ENCODE results near the gene XKR8. TPM values are rescaled to one million over a fixed set of nuclear protein-coding genes. Genes with fewer than 3 reads are reported as not detected.

Gene XKR8
- total and polyA plus RNA-seq, 2 experiments from 2014 or later: 17.9 to 20.2 TPM

DNA sequence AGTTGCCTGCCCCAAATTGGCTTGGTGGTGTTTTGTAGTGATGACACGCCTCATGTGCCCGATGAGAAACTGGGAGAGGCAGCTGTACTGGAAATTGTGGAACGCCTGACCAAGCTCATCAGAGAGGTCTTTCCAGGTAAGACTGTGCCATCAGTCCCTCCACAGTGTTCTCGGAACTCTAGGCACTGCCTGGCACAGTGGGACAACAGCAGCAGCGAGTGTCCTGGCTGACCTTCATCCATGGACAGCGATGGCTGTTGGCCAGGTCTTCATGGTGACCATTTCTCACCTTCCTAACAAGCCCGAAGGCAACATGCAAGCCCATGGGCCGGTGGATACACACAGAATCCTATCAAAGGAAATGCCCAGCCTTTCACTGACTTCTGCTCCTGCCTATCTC lies 10.7 kb upstream of the XKR8 start:
- H4K20me1 ChIP-seq (ENCODE audit: insufficient read depth, poor library complexity, severe bottlenecking): no peaks in the 10 kb centered on the region
- H3K36me3 ChIP-seq (replicated peaks; ENCODE audit: insufficient read depth, low read depth): no peaks in the 10 kb centered on the region
- TF ChIP-seq, protein P1, sequence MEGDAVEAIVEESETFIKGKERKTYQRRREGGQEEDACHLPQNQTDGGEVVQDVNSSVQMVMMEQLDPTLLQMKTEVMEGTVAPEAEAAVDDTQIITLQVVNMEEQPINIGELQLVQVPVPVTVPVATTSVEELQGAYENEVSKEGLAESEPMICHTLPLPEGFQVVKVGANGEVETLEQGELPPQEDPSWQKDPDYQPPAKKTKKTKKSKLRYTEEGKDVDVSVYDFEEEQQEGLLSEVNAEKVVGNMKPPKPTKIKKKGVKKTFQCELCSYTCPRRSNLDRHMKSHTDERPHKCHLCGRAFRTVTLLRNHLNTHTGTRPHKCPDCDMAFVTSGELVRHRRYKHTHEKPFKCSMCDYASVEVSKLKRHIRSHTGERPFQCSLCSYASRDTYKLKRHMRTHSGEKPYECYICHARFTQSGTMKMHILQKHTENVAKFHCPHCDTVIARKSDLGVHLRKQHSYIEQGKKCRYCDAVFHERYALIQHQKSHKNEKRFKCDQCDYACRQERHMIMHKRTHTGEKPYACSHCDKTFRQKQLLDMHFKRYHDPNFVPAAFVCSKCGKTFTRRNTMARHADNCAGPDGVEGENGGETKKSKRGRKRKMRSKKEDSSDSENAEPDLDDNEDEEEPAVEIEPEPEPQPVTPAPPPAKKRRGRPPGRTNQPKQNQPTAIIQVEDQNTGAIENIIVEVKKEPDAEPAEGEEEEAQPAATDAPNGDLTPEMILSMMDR (IDR thresholded peaks at IDR 0.05; ENCODE audit: poor library complexity): no peak
- TF ChIP-seq EZH2phosphoT487 (IDR thresholded peaks at IDR 0.05; ENCODE audit: low read depth, severe bottlenecking, unreplicated experiment): no peak
- H3K4me1 ChIP-seq (ENCODE audit: insufficient read depth): no peaks in the 10 kb centered on the region
- no peaks in the 10 kb centered on the region for H3K9me2 ChIP-seq (replicated peaks; ENCODE audit: insufficient read depth)
- no peak overlapping the region for H2AFZ ChIP-seq
- H3K9me3 ChIP-seq (ENCODE audit: low read depth): no peaks in the 10 kb centered on the region
- H3K4me3 ChIP-seq: no peak overlapping the region
- WGBS (ENCODE audit: low lambda C conversion rate, missing lambda C conversion rate): 93% methylated on average over 8 of the region's 8 CpGs
- no peaks in the 10 kb centered on the region for H3K27me3 ChIP-seq
- no peak for DNase-seq (ENCODE audit: low spot score)
- H3K4me2 ChIP-seq: no peak overlapping the region
- H3K27ac ChIP-seq: no peak overlapping the region
- no peaks in the 10 kb centered on the region for H3K79me2 ChIP-seq

DNA sequence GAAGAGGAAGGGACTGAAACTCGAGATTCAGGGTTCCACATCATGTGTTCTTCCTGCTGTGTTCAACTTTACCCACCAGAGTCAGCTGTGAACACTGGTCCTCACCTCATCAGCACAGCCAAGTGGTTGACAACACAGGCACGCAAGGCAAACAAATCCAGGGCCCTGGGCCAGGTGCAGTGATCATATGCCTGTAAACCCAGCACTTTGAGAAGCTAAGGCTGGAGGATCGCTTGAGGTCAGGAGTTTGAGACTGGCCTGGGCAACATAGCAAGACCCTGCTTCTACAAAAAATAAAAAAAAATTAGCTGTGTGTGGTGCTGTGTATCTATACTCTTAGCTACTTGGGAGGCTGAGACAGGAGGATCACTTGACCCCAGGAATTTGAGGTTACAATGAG lies 8.4 kb upstream of the XKR8 start:
- no peaks in the 10 kb centered on the region for H3K79me2 ChIP-seq
- no peak overlapping the region for H3K4me3 ChIP-seq
- H3K9me3 ChIP-seq (ENCODE audit: low read depth): no peaks in the 10 kb centered on the region
- no peaks in the 10 kb centered on the region for H4K20me1 ChIP-seq (ENCODE audit: insufficient read depth, poor library complexity, severe bottlenecking)
- no peaks in the 10 kb centered on the region for H3K4me1 ChIP-seq (ENCODE audit: insufficient read depth)
- no peak overlapping the region for H3K4me2 ChIP-seq
- WGBS (ENCODE audit: low lambda C conversion rate, missing lambda C conversion rate): 56% methylated on average over 3 of the region's 3 CpGs
- DNase-seq (ENCODE audit: low spot score): no peak
- no peaks in the 10 kb centered on the region for H3K9me2 ChIP-seq (replicated peaks; ENCODE audit: insufficient read depth)
- no peak overlapping the region for H3K27ac ChIP-seq
- TF ChIP-seq EZH2phosphoT487 (IDR thresholded peaks at IDR 0.05; ENCODE audit: low read depth, severe bottlenecking, unreplicated experiment): no peak
- TF ChIP-seq, protein P1 (IDR thresholded peaks at IDR 0.05; ENCODE audit: poor library complexity): no peak
- TF ChIP-seq EZH2 (IDR thresholded peaks at IDR 0.05; ENCODE audit: borderline replicate concordance): no peak
- no peaks in the 10 kb centered on the region for H3K36me3 ChIP-seq (replicated peaks; ENCODE audit: insufficient read depth, low read depth)
- H3K27me3 ChIP-seq: no peaks in the 10 kb centered on the region
- H2AFZ ChIP-seq: no peak overlapping the region

DNA sequence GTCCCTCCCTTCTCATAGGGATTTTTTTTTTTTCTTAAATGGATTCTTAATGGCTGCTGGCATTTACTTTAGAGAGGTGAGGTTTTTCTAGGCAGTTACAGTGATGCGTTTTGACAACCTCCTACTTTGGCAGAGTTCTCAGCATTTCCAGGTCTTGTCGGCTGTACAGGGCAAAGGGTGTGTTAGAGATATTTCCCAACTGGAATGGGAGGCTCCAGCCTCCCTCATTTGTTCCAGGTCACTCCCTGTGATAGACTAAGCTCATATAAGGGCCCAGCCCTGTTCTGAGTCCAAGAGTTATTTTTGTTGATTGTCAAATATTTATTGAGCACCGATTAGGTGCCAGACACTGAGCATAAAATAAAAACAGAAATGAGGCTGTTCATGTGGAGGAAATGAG lies 7.6 kb upstream of the XKR8 start:
- no peak overlapping the region for H3K4me3 ChIP-seq
- TF ChIP-seq EZH2 (IDR thresholded peaks at IDR 0.05; ENCODE audit: borderline replicate concordance) (no peak), EZH2phosphoT487 (IDR thresholded peaks at IDR 0.05; ENCODE audit: low read depth, severe bottlenecking, unreplicated experiment) (no peak)
- TF ChIP-seq, protein P1 (IDR thresholded peaks at IDR 0.05; ENCODE audit: poor library complexity): no peak
- no peaks in the 10 kb centered on the region for H3K9me2 ChIP-seq (replicated peaks; ENCODE audit: insufficient read depth)
- H2AFZ ChIP-seq: no peak overlapping the region
- WGBS (ENCODE audit: low lambda C conversion rate, missing lambda C conversion rate): 78% methylated on average over 3 of the region's 3 CpGs
- DNase-seq (ENCODE audit: low spot score): no peak
- H3K36me3 ChIP-seq (replicated peaks; ENCODE audit: insufficient read depth, low read depth): no peaks in the 10 kb centered on the region
- H3K4me1 ChIP-seq (ENCODE audit: insufficient read depth): no peaks in the 10 kb centered on the region
- H3K9me3 ChIP-seq (ENCODE audit: low read depth): no peaks in the 10 kb centered on the region
- no peak overlapping the region for H3K27ac ChIP-seq
- no peaks in the 10 kb centered on the region for H4K20me1 ChIP-seq (ENCODE audit: insufficient read depth, poor library complexity, severe bottlenecking)
- no peaks in the 10 kb centered on the region for H3K79me2 ChIP-seq
- H3K27me3 ChIP-seq: no peaks in the 10 kb centered on the region
- no peak overlapping the region for H3K4me2 ChIP-seq

DNA sequence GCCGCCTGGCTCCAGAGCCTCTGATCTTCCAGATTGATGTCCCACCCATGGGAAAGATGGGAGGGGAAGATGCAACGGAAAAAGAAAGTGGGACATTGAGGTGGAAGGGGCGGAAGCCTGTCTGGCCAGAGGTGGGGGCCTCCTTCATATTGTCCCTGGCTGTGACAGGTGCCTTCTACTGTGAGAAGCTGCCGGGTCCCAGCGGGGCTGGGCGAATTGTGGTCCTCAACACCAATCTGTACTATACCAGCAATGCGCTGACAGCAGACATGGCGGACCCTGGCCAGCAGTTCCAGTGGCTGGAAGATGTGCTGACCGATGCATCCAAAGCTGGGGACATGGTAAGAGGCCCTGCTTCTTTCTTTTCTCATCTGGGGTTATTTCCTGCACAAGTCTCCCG lies 5.6 kb upstream of the XKR8 start:
- TF ChIP-seq EZH2phosphoT487 (IDR thresholded peaks at IDR 0.05; ENCODE audit: low read depth, severe bottlenecking, unreplicated experiment) (no peak), EZH2 (IDR thresholded peaks at IDR 0.05; ENCODE audit: borderline replicate concordance) (no peak)
- TF ChIP-seq, protein P1 (IDR thresholded peaks at IDR 0.05; ENCODE audit: poor library complexity): no peak
- DNase-seq (ENCODE audit: low spot score): no peak
- Histone ChIP-seq H3K36me3 (replicated peaks; ENCODE audit: insufficient read depth, low read depth) (no peaks in the 10 kb centered on the region), H3K4me1 (ENCODE audit: insufficient read depth) (peaks cover 5% of the 10 kb centered on the region), H2AFZ (no peak overlapping the region), H3K9me3 (ENCODE audit: low read depth) (no peaks in the 10 kb centered on the region), H3K4me2 (no peak overlapping the region), H3K27me3 (no peaks in the 10 kb centered on the region), H3K27ac (no peak overlapping the region), H3K4me3 (no peak overlapping the region), H3K9me2 (replicated peaks; ENCODE audit: insufficient read depth) (no peaks in the 10 kb centered on the region), H3K79me2 (no peaks in the 10 kb centered on the region), H4K20me1 (ENCODE audit: insufficient read depth, poor library complexity, severe bottlenecking) (no peaks in the 10 kb centered on the region)
- 94% methylated on average over 10 of the region's 10 CpGs for WGBS (ENCODE audit: low lambda C conversion rate, missing lambda C conversion rate)

Measured in hepatocyte (in vitro differentiated cells).